Cardiac fibroblast (primary cell): Measurements from ENCODE around the gene SYPL2.

Experiments
- DNase-seq, 2 donors: peaks; one replicate each; pipeline versions ENCODE4 v3.0.0 to v3.0.0-alpha.2; 2010; ENCODE audit warnings: low read depth in 2 of 2
- H3K4me3 ChIP-seq, 2 donors: replicated peaks in 1 of 2; 1 replicate in 1 of 2; 2 replicates in 1 of 2; pipeline ENCODE4 v1.5.1; 2011; ENCODE audit warnings: low read depth in 2 of 2, low read length in 2 of 2, mild to moderate bottlenecking in 2 of 2, moderate library complexity in 1 of 2
- CTCF ChIP-seq: IDR thresholded peaks from one replicate; pipeline ENCODE4 v1.5.1; 2011; ENCODE audit warnings: low read depth, mild to moderate bottlenecking, low read length, inconsistent platforms

Gene SYPL2

GRCh38 chr1:109478806-109479205 is 12.5 kb downstream of the SYPL2 start:
- no peak for DNase-seq
- no peak overlapping the region for H3K4me3 ChIP-seq
- no peak for TF ChIP-seq CTCF

GRCh38 chr1:109479311-109479710 is 13.0 kb downstream of the SYPL2 start:
- no peak for DNase-seq
- no peak overlapping the region for H3K4me3 ChIP-seq
- no peak for TF ChIP-seq CTCF

- TF ChIP-seq CTCF: no peak
- no peak for DNase-seq
- H3K4me3 ChIP-seq: no peak overlapping the region
Measured at GRCh38 chr1:109479901-109480300, 13.6 kb downstream of the SYPL2 start.

GRCh38 chr1:109481646-109482045 is 15.3 kb downstream of the SYPL2 start:
- no peak for TF ChIP-seq CTCF
- no peak for DNase-seq
- H3K4me3 ChIP-seq: no peak overlapping the region

GRCh38 chr1:109482242-109482641 is 15.9 kb downstream of the SYPL2 start:
- no peak for DNase-seq
- H3K4me3 ChIP-seq: no peak overlapping the region
- no peak for TF ChIP-seq CTCF

- H3K4me3 ChIP-seq: peak overlapping the region; percentile 50 to 56
- TF ChIP-seq CTCF: no peak
- DNase-seq: no peak
Measured at GRCh38 chr1:109482791-109483671, 16.7 kb downstream of the SYPL2 start.
